ENCODE measurements around the gene MT4. TPM values are rescaled to one million over a fixed set of nuclear protein-coding genes. Genes with fewer than 3 reads are reported as not detected.

The MT4 gene
- polyA plus RNA-seq, 6 donors from 2014 or later: not detected

Other genes with a start within 250 kb of the MT4 start
- gene AMFR, start 139.5 kb upstream of the MT4 start, polyA plus RNA-seq (ENCODE audit: low read depth in 6 of 6): 100 to 1,000 TPM in 3 of 6 donors, 10 to 100 TPM in 3; 54.4 to 290 (median 98.6) TPM
- gene NUDT21, start 113.7 kb upstream of the MT4 start, polyA plus RNA-seq (ENCODE audit: low read depth in 6 of 6): 10 to 100 TPM; 61.6 to 83.9 (median 71.4) TPM
- 10 to 100 TPM; 48.7 to 84.1 (median 69.7) TPM for gene OGFOD1, start 113.5 kb upstream of the MT4 start, polyA plus RNA-seq (ENCODE audit: low read depth in 6 of 6)
- 10 to 100 TPM in 5 of 6 donors, 1 to 10 TPM in 1; 9.8 to 28.8 (median 17.7) TPM for gene BBS2, start 45.0 kb upstream of the MT4 start, polyA plus RNA-seq (ENCODE audit: low read depth in 6 of 6)
- gene MT3, start 24.5 kb downstream of the MT4 start, polyA plus RNA-seq (ENCODE audit: low read depth in 6 of 6): not detected
- 10 to 100 TPM in 5 of 6 donors, 1 to 10 TPM in 1; 8.6 to 18.6 (median 11.2) TPM for gene MT2A, start 43.5 kb downstream of the MT4 start, polyA plus RNA-seq (ENCODE audit: low read depth in 6 of 6)
- not detected for gene MT1E, start 60.7 kb downstream of the MT4 start, polyA plus RNA-seq (ENCODE audit: low read depth in 6 of 6)
- not detected for gene MT1M, start 67.6 kb downstream of the MT4 start, polyA plus RNA-seq (ENCODE audit: low read depth in 6 of 6)
- not detected for gene MT1A, start 73.6 kb downstream of the MT4 start, polyA plus RNA-seq (ENCODE audit: low read depth in 6 of 6)
- not detected for gene MT1B, start 86.8 kb downstream of the MT4 start, polyA plus RNA-seq (ENCODE audit: low read depth in 6 of 6)
- gene MT1F, start 92.9 kb downstream of the MT4 start, polyA plus RNA-seq (ENCODE audit: low read depth in 6 of 6): 10 to 100 TPM in 1 of 6 donors, 1 to 10 TPM in 5; 4.0 to 10.3 (median 4.6) TPM
- gene MT1G, start 103.0 kb downstream of the MT4 start, polyA plus RNA-seq (ENCODE audit: low read depth in 6 of 6): not detected
- not detected for gene MT1H, start 104.7 kb downstream of the MT4 start, polyA plus RNA-seq (ENCODE audit: low read depth in 6 of 6)
- 1 to 10 TPM in 5 of 6 donors, not detected in 1; 2.4 to 8.9 (median 8.0) TPM for gene MT1X, start 117.4 kb downstream of the MT4 start, polyA plus RNA-seq (ENCODE audit: low read depth in 6 of 6)
- gene NUP93, start 165.1 kb downstream of the MT4 start, polyA plus RNA-seq (ENCODE audit: low read depth in 6 of 6): 10 to 100 TPM; 54.7 to 72.7 (median 66.8) TPM